ENCODE results near the gene GATAD2B.

- no peak for TF ChIP-seq MYC (IDR thresholded peaks at IDR 0.05; ENCODE audit: low read depth, low read length)
- TF ChIP-seq CTCF (IDR thresholded peaks at IDR 0.05; ENCODE audit: extremely low read depth in 1 of 2, insufficient read depth in 1 of 2, low read depth in 1 of 2, low read length in 2 of 2): peak; percentile 68 to 81
Measured at GRCh38 chr1:153796786-153797659, 125.7 kb downstream of the GATAD2B start.

All from endothelial cell of umbilical vein (primary cell).